HEK293 (cell line): ENCODE results near the gene PCYOX1L.

ENCODE experiments used
- CTCF ChIA-PET: fragments of 350-600 bp; formaldehyde crosslinking; extraction: SDS; loops from one replicate; lab custom pipeline; 2021; ENCODE audit warnings: antibody characterized with exemption; lab: Yijun Ruan, JAX
- POLR2A ChIA-PET: fragments of 300-600 bp; formaldehyde crosslinking; extraction: SDS; loops from one replicate; lab custom pipeline; 2020; ENCODE audit warnings: antibody characterized with exemption, inconsistent platforms; lab: Yijun Ruan, JAX
- H3K27ac ChIP-seq: fragments of 200-500 bp; sonication (Bioruptor generic); 2 replicates; pipeline ENCODE4 v1.5.1; 2014; ENCODE audit warnings: low read depth, low read length, control low read depth, inconsistent platforms; ENCODE audit errors: extremely low read depth
- H3K36me3 ChIP-seq, 2 experiments: fragments of 200-500 bp in 1 of 2; sonication (Bioruptor generic) in 1 of 2; 1 replicate in 1 of 2; 2 replicates in 1 of 2; pipeline ENCODE4 v1.5.1; 2014 to 2017; ENCODE audit warnings: inconsistent platforms in 2 of 2, low read length in 2 of 2; ENCODE audit not compliant: control insufficient read depth in 2 of 2, insufficient read depth in 1 of 2
- H3K4me1 ChIP-seq: fragments of 200-500 bp; sonication (Bioruptor generic); 2 replicates; pipeline ENCODE4 v1.5.1; 2014; ENCODE audit warnings: mild to moderate bottlenecking, low read length, inconsistent platforms; ENCODE audit not compliant: control insufficient read depth, insufficient read depth
- H3K4me3 ChIP-seq: 2 replicates; pipeline ENCODE4 v1.5.1; 2011; ENCODE audit warnings: low read depth, mild to moderate bottlenecking, control low read depth, low read length, moderate library complexity
- H3K9me3 ChIP-seq: fragments of 200-500 bp; sonication (Bioruptor generic); 2 replicates; pipeline ENCODE4 v1.5.1; 2014; ENCODE audit warnings: low read depth, low read length, inconsistent platforms; ENCODE audit not compliant: control insufficient read depth, insufficient read depth
- GFI1B ChIP-seq: fragments of 450-650 bp; formaldehyde crosslinking; IDR thresholded peaks from 2 replicates; pipeline ENCODE4 v1.5.1; 2016; ENCODE audit warnings: missing biosample characterization, missing genetic modification characterization
- GLI2 ChIP-seq: fragments of 450-650 bp; formaldehyde crosslinking; IDR thresholded peaks from 2 replicates; pipeline ENCODE4; 2017; ENCODE audit warnings: missing biosample characterization, missing genetic modification characterization, low read depth, borderline replicate concordance
- INSM2 ChIP-seq: fragments of 450-650 bp; formaldehyde crosslinking; IDR thresholded peaks from 2 replicates; pipeline ENCODE4 v1.5.1; 2016; ENCODE audit warnings: missing biosample characterization, missing genetic modification characterization
- KLF10 ChIP-seq: fragments of 450-650 bp; IDR thresholded peaks from 2 replicates; pipeline ENCODE4 v1.5.1; 2018; ENCODE audit warnings: missing biosample characterization, mild to moderate bottlenecking, missing genetic modification characterization
- PRDM2 ChIP-seq: fragments of 450-650 bp; formaldehyde crosslinking; IDR thresholded peaks from 2 replicates; pipeline ENCODE4 v1.5.1; 2016; ENCODE audit warnings: missing biosample characterization, missing genetic modification characterization, borderline replicate concordance
- SCRT2 ChIP-seq: fragments of 450-650 bp; formaldehyde crosslinking; IDR thresholded peaks from 2 replicates; pipeline ENCODE4 v1.5.1; 2016; ENCODE audit warnings: missing biosample characterization, missing genetic modification characterization
- SETDB1 ChIP-seq: IDR thresholded peaks from one replicate; pipeline ENCODE4 v1.6.1; 2017; ENCODE audit warnings: mild to moderate bottlenecking, low read length, moderate library complexity, mixed read lengths; ENCODE audit not compliant: insufficient read length
- YY1 ChIP-seq: fragments of 450-650 bp; formaldehyde crosslinking; IDR thresholded peaks from 2 replicates; pipeline ENCODE4 v1.5.1; 2018; ENCODE audit warnings: missing biosample characterization, missing genetic modification characterization
- ZBTB7A ChIP-seq: fragments of 450-650 bp; formaldehyde crosslinking; IDR thresholded peaks from 2 replicates; pipeline ENCODE4 v1.5.1; 2016; ENCODE audit warnings: low read depth, missing biosample characterization, missing genetic modification characterization
- ZEB2 ChIP-seq: fragments of 450-650 bp; formaldehyde crosslinking; IDR thresholded peaks from 2 replicates; pipeline ENCODE4 v1.5.1; 2016; ENCODE audit warnings: missing biosample characterization, missing genetic modification characterization
- ZNF16 ChIP-seq: fragments of 450-650 bp; formaldehyde crosslinking; IDR thresholded peaks from 2 replicates; pipeline ENCODE4 v1.5.1; 2016; ENCODE audit warnings: low read depth, missing biosample characterization, missing genetic modification characterization
- ZNF239 ChIP-seq: fragments of 450-650 bp; formaldehyde crosslinking; IDR thresholded peaks from 2 replicates; pipeline ENCODE4 v1.5.1; 2016; ENCODE audit warnings: missing biosample characterization, missing genetic modification characterization
- ZNF248 ChIP-seq: fragments of 450-650 bp; formaldehyde crosslinking; IDR thresholded peaks from 2 replicates; pipeline ENCODE4 v1.5.1; 2017; ENCODE audit warnings: missing biosample characterization, missing genetic modification characterization
- ZNF341 ChIP-seq: fragments of 450-650 bp; formaldehyde crosslinking; IDR thresholded peaks from 2 replicates; pipeline ENCODE4; 2016; ENCODE audit warnings: low read depth, missing biosample characterization, missing genetic modification characterization
- ZNF394 ChIP-seq: fragments of 450-650 bp; formaldehyde crosslinking; IDR thresholded peaks from 2 replicates; pipeline ENCODE4 v1.5.1; 2016; ENCODE audit warnings: missing biosample characterization, missing genetic modification characterization, mild to moderate bottlenecking, moderate library complexity, borderline replicate concordance
- ZNF426 ChIP-seq: fragments of 450-650 bp; formaldehyde crosslinking; IDR thresholded peaks from 2 replicates; pipeline ENCODE4 v1.5.1; 2017; ENCODE audit warnings: missing biosample characterization, missing genetic modification characterization, mild to moderate bottlenecking, inconsistent platforms, moderate library complexity
- ZNF561 ChIP-seq: fragments of 450-650 bp; IDR thresholded peaks from 2 replicates; pipeline ENCODE4 v1.5.1; 2018; ENCODE audit warnings: missing biosample characterization, missing genetic modification characterization, borderline replicate concordance
- ZNF624 ChIP-seq: fragments of 450-650 bp; formaldehyde crosslinking; IDR thresholded peaks from 2 replicates; pipeline ENCODE4 v1.5.1; 2017; ENCODE audit warnings: missing biosample characterization, missing genetic modification characterization
- ZNF785 ChIP-seq: fragments of 450-650 bp; formaldehyde crosslinking; IDR thresholded peaks from 2 replicates; pipeline ENCODE4 v1.5.1; 2016; ENCODE audit warnings: missing biosample characterization, missing genetic modification characterization
- TF ChIP-seq, protein P1 (sequence below): fragments of 450-650 bp; formaldehyde crosslinking; IDR thresholded peaks from 2 replicates; pipeline ENCODE4 v1.5.1; 2017; ENCODE audit warnings: missing biosample characterization, mild to moderate bottlenecking, missing genetic modification characterization, moderate library complexity
- TF ChIP-seq, protein P2 (sequence below): fragments of 450-650 bp; formaldehyde crosslinking; conservative IDR thresholded peaks from 2 replicates; pipeline ENCODE4 v1.5.1; 2016; ENCODE audit warnings: low read depth, missing biosample characterization, missing genetic modification characterization

PCYOX1L gene

GRCh38 chr5:149416987-149417710 is 59.3 kb downstream of the PCYOX1L start (continued):
- TF ChIP-seq ZNF248 (tag by site-specific recombination) (no peak), ZNF341 (tag by site-specific recombination) (peak; percentile 43; the same call in 1 of the 2 replicates), ZNF239 (tag by site-specific recombination) (no peak), GFI1B (tag by site-specific recombination) (no peak), ZNF16 (tag by site-specific recombination) (no peak), ZEB2 (no peak), PRDM2 (tag by site-specific recombination) (no peak), ZNF624 (no peak), ZNF394 (tag by site-specific recombination) (no peak), INSM2 (tag by site-specific recombination) (no peak), GLI2 (tag by site-specific recombination) (no peak), ZBTB7A (no peak), ZNF426 (tag by site-specific recombination) (no peak), ZNF785 (tag by site-specific recombination) (no peak), YY1 (tag by site-specific recombination) (no peak), KLF10 (tag by site-specific recombination) (no peak)

DNA sequence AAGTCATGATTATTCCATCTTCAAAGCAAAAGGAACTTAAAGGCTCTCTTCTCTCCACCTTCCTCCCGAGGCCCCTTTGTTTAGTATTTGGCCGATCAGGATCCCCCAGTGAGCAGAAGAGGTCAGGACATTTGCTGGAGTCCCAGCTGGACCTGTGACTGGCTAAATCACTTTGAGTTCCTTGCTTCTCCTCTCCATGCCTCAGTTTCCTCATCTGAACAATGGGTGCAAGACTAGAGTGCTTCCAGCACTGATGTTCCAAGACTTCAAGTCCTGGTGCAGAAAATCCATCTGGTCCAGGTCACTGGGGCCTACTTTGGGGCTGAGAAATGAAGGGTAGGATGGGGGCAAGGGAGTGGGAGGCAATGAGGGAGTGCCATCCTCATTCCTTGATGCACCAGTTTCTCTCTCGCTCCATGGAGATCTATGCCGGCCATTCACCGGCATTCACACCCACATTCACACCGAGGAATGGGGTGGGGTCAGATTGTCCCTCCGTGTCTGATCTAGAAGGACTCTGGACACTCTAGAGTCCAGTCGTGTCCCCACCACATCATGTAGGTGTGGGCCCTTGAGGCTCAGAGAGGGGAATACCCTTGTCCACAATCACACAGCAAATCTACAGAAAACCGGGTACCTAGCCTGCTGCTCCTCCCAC is 60.0 kb downstream of the PCYOX1L start:
- Histone ChIP-seq H3K36me3 (no peaks in the 10 kb centered on the region), H3K4me1 (peaks cover 6% of the 10 kb centered on the region; the same call in 1 of the 2 replicates), H3K4me3 (no peak overlapping the region), H3K27ac (no peak overlapping the region), H3K9me3 (no peaks in the 10 kb centered on the region)
- CTCF ChIA-PET = interaction anchor here (0.6 to 1.3 kb wide), 4 partner anchors 18 to 48 kb away, joined by 3 to 4 read pairs (median 3); no protein-coding TSS in a partner anchor
- POLR2A ChIA-PET = interaction anchor here (0.7 kb wide), 1 partner anchor 79 kb away, joined by 4 read pairs; no protein-coding TSS in a partner anchor
- TF ChIP-seq SETDB1 (no peak), ZNF561 (tag by site-specific recombination) (no peak), SCRT2 (no peak)
- TF ChIP-seq, protein P1, sequence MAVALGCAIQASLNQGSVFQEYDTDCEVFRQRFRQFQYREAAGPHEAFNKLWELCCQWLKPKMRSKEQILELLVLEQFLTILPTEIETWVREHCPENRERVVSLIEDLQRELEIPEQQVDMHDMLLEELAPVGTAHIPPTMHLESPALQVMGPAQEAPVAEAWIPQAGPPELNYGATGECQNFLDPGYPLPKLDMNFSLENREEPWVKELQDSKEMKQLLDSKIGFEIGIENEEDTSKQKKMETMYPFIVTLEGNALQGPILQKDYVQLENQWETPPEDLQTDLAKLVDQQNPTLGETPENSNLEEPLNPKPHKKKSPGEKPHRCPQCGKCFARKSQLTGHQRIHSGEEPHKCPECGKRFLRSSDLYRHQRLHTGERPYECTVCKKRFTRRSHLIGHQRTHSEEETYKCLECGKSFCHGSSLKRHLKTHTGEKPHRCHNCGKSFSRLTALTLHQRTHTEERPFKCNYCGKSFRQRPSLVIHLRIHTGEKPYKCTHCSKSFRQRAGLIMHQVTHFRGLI = no peak
- TF ChIP-seq, protein P2, sequence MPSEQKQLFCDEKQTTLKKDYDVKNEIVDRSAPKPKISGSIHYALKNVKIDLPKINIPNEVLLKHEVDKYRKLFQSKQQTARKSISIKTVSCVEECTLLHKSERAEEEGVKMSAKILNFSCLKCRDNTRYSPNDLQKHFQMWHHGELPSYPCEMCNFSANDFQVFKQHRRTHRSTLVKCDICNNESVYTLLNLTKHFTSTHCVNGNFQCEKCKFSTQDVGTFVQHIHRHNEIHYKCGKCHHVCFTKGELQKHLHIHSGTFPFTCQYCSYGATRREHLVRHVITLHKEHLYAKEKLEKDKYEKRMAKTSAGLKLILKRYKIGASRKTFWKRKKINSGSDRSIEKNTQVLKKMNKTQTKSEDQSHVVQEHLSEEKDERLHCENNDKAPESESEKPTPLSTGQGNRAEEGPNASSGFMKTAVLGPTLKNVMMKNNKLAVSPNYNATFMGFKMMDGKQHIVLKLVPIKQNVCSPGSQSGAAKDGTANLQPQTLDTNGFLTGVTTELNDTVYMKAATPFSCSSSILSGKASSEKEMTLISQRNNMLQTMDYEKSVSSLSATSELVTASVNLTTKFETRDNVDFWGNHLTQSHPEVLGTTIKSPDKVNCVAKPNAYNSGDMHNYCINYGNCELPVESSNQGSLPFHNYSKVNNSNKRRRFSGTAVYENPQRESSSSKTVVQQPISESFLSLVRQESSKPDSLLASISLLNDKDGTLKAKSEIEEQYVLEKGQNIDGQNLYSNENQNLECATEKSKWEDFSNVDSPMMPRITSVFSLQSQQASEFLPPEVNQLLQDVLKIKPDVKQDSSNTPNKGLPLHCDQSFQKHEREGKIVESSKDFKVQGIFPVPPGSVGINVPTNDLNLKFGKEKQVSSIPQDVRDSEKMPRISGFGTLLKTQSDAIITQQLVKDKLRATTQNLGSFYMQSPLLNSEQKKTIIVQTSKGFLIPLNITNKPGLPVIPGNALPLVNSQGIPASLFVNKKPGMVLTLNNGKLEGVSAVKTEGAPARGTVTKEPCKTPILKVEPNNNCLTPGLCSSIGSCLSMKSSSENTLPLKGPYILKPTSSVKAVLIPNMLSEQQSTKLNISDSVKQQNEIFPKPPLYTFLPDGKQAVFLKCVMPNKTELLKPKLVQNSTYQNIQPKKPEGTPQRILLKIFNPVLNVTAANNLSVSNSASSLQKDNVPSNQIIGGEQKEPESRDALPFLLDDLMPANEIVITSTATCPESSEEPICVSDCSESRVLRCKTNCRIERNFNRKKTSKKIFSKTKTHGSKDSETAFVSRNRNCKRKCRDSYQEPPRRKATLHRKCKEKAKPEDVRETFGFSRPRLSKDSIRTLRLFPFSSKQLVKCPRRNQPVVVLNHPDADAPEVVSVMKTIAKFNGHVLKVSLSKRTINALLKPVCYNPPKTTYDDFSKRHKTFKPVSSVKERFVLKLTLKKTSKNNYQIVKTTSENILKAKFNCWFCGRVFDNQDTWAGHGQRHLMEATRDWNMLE = no peak
